Measurements from ENCODE around the gene SSBP3. TPM values are rescaled to one million over a fixed set of nuclear protein-coding genes. Genes with fewer than 3 reads are reported as not detected.

SSBP3 gene
- total RNA-seq, 4 donors from 2014 or later = 17.1 to 25.4 (median 21.5) TPM

GRCh38 chr1:54371942-54372275 lies 34.3 kb downstream of the SSBP3 start:
- Histone ChIP-seq H3K27ac (peak overlapping the region in 3 of 4 donors; percentile 20 to 67 (median 58)), H3K4me1 (peaks cover 17 to 67% (median 27%) of the 10 kb centered on the region in 3 donors)

DNA sequence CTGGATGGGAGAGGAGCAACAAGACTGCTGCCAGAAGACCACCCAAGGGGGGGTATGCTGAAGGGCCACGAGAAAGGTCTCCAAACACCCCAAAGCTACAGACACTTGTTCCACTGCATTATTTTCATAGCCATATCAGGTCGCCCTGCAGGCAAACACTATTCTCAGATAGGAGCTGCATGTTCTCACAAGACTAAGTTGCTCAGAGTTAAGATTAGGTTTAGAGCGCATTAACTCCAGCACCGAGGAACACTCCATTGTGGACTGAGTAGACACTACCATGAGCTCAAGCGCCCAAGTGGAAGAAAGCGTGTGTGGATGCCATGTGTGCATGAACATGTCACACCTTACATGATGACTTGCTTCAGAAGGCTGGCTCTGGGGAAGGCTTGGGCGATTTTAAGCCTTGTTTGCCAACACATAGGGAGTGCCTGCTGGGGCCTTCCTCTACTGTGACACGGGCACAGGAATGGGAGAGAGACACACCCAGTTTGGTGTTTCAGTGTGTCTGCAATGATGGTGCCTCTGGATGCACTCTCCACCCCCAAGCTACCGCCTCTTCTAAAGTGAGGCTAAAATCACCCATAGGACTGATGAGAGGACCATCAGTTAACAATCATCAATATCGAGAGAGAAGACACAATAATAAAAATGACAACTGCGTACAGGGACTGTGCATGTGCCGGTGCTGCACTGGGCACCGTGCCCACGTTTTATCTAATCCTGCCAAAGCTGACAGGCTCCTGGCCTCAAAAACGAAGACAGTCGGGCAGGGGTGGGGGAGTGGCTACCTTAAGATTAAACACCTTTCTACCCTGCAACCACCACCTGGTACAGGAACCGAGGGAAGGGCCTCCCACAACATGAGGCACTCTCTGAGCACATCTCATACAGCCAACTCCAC lies 34.9 kb downstream of the SSBP3 start:
- Histone ChIP-seq H3K27ac (peak overlapping the region in 3 of 4 donors; percentile 20 to 67 (median 58)), H3K9me3 (no peaks in the 10 kb centered on the region), H3K4me3 (no peak overlapping the region), H3K36me3 (peaks cover 0 to 34% (median 0%) of the 10 kb centered on the region in 3 donors), H3K27me3 (no peaks in the 10 kb centered on the region), H3K4me1 (peaks cover 17 to 61% (median 23%) of the 10 kb centered on the region in 3 donors)
- intact Hi-C loops (cut with DNase I) = no loop called here
- no peak for DNase-seq
- no peak for TF ChIP-seq POLR2A (IDR thresholded peaks at IDR 0.05)
- TF ChIP-seq, protein P1, sequence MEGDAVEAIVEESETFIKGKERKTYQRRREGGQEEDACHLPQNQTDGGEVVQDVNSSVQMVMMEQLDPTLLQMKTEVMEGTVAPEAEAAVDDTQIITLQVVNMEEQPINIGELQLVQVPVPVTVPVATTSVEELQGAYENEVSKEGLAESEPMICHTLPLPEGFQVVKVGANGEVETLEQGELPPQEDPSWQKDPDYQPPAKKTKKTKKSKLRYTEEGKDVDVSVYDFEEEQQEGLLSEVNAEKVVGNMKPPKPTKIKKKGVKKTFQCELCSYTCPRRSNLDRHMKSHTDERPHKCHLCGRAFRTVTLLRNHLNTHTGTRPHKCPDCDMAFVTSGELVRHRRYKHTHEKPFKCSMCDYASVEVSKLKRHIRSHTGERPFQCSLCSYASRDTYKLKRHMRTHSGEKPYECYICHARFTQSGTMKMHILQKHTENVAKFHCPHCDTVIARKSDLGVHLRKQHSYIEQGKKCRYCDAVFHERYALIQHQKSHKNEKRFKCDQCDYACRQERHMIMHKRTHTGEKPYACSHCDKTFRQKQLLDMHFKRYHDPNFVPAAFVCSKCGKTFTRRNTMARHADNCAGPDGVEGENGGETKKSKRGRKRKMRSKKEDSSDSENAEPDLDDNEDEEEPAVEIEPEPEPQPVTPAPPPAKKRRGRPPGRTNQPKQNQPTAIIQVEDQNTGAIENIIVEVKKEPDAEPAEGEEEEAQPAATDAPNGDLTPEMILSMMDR (IDR thresholded peaks at IDR 0.05) = no peak
- 48 to 80% methylated on average over 8 to 15 of the region's 17 CpGs for WGBS, 2 donors

More at GRCh38 chr1:54371942-54372275, 34.3 kb downstream of the SSBP3 start:
- H3K4me3 ChIP-seq = no peak overlapping the region
- H3K9me3 ChIP-seq = no peaks in the 10 kb centered on the region
- WGBS, 2 donors = 53 to 82% methylated on average over 2 of the region's 4 CpGs
- DNase-seq = no peak
- H3K27me3 ChIP-seq = no peaks in the 10 kb centered on the region
- H3K36me3 ChIP-seq = peaks cover 0 to 32% (median 0%) of the 10 kb centered on the region in 3 donors
- no peak for TF ChIP-seq POLR2A (IDR thresholded peaks at IDR 0.05)
- TF ChIP-seq, protein P1 (IDR thresholded peaks at IDR 0.05) = no peak
- intact Hi-C loops (cut with DNase I) = no loop called here

- Histone ChIP-seq H3K27ac (peak overlapping the region in 3 of 4 donors; percentile 11 to 67 (median 19)), H3K9me3 (no peaks in the 10 kb centered on the region), H3K4me3 (no peak overlapping the region), H3K36me3 (peaks cover 0 to 31% (median 0%) of the 10 kb centered on the region in 3 donors), H3K4me1 (peaks cover 17 to 59% (median 23%) of the 10 kb centered on the region in 3 donors), H3K27me3 (no peaks in the 10 kb centered on the region)
- intact Hi-C loops (cut with DNase I) = no loop called here
- whole genome bisulfite sequencing, 2 donors = 70 to 78% methylated on average over 11 to 14 of the region's 14 CpGs
- no peak for DNase-seq
- TF ChIP-seq, protein P1 (IDR thresholded peaks at IDR 0.05) = no peak
- TF ChIP-seq POLR2A (IDR thresholded peaks at IDR 0.05) = no peak
Observed at GRCh38 chr1:54370287-54370989, 35.8 kb downstream of the SSBP3 start.

GRCh38 chr1:54367613-54368012 lies 38.6 kb downstream of the SSBP3 start:
- H3K4me3 ChIP-seq = no peak overlapping the region
- no peaks in the 10 kb centered on the region for H3K27me3 ChIP-seq
- no peak overlapping the region for H3K27ac ChIP-seq
- intact Hi-C loops (cut with DNase I) = no loop called here
- H3K9me3 ChIP-seq = no peaks in the 10 kb centered on the region
- H3K36me3 ChIP-seq = peaks cover 0 to 24% (median 0%) of the 10 kb centered on the region in 3 donors
- no peak for DNase-seq
- WGBS, 2 donors = 94 to 100% methylated on average over 2 of the region's 2 CpGs
- TF ChIP-seq, protein P1 (IDR thresholded peaks at IDR 0.05) = no peak
- TF ChIP-seq POLR2A (IDR thresholded peaks at IDR 0.05) = no peak
- H3K4me1 ChIP-seq = peaks cover 17 to 41% (median 30%) of the 10 kb centered on the region in 3 donors

DNA sequence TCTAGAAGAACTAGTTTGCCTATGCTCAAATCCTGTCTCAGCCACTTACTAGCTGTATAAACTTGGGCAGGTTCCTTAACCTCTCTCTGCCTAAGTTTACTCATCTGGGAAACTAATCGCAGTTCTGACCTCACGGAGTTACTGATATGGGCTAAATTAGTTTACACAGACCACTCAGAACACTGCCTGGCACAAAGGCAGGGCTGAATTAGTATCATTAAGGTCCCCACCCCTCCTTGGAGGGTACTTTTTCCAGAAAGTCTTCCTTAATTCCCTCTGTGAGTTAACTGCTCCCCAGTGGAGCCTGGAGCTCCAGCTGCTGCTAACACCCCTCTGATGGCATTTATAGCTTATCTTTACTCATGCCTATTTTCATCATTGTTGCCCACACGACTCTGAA lies 40.3 kb downstream of the SSBP3 start:
- no peak for TF ChIP-seq POLR2A (IDR thresholded peaks at IDR 0.05)
- TF ChIP-seq, protein P1 (IDR thresholded peaks at IDR 0.05) = no peak
- Histone ChIP-seq H3K4me3 (no peak overlapping the region), H3K4me1 (peaks cover 3 to 34% (median 12%) of the 10 kb centered on the region in 3 donors), H3K27ac (no peak overlapping the region), H3K9me3 (no peaks in the 10 kb centered on the region), H3K36me3 (peaks cover 0 to 24% (median 0%) of the 10 kb centered on the region in 3 donors), H3K27me3 (no peaks in the 10 kb centered on the region)
- DNase-seq = no peak
- WGBS, 2 donors = 69 to 83% methylated on average over 2 to 3 of the region's 3 CpGs
- intact Hi-C loops (cut with DNase I) = no loop called here
